Inflammatory macrophage (primary cell): ENCODE measurements around the gene APH1B.

Experiments
- DNase-seq, 2 donors: peaks; one replicate each; pipeline ENCODE4 v3.0.0-alpha.2; 2020 to 2022
- total RNA-seq, 18 experiments: gene quantifications; one replicate each; lab custom pipeline; 2026; ENCODE audit warnings: mixed read lengths in 6 of 18, inconsistent platforms in 2 of 18; lab: John Stamatoyannopoulos, UW

APH1B gene
- total RNA-seq, result 6.3 to 40.3 (median 27.2) reads per million in 18 experiments

- peak; percentile 50 to 64 for DNase-seq
Observed at GRCh38 chr15:63277038-63277892, at the start of gene APH1B. Gene APH1B, plus strand, starts transcription at chr15:63277605. Its CDS starts 19 bp downstream, at chr15:63277624.

GRCh38 chr15:63227689-63228088, 49.7 kb upstream of the APH1B start:
- no peak for DNase-seq

DNA sequence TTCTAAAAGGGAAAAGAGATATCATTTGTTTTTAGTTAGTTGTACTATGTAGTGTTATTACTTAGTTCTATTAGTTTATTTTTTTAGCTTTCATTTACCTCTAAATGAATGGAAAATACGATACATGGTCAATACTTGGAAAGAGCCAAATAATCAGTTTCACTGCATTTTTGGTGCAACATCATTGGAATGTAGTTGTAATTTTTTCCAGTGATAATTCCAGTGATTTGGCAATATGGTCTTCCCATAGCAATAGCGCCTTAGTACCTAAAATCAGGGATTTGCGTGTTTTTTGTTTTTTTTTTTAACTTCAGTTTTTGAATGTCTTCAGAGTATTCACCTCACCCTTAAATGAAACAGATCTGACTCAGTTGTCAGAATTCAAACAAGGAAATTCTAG, 46.2 kb upstream of the APH1B start:
- no peak for DNase-seq

DNA sequence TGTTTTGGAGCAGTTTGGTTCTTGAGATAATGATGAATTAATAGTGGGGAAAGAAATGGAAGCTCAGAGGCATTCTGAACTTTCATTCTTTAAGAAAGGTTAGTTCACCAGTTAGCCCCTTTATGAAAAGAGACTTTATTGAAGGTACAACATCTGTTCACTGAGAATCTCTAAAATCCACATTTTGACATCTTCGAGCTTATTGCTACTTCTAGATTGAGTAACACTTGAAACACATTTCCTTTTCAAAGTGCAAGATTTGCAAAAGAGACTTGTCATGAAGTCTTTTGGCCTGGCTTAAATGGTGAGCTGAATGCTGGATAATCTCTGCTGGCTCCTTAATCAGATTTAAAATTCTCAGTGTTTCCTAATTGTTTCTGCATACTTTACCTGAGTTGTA, 45.7 kb upstream of the APH1B start:
- DNase-seq, result peak; percentile 54 to 65

DNA sequence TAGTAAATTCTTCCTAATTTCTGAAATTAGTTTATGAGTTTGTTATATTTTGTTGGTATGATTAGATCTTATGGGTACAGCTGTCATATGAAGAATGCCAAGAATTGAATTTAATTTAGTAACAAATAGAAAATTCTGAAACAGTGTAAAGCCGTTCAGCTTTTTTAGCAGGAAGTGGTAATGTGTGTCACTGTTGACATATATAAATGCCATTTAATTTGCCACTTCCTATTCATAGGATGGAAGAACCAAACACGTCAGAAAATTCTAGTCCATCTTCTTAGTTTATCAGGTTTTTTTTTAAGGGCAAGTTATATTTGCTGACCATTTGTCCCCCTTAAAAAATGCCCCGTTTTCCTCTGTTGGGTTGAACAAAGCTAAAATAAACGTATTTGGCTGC, 45.0 kb upstream of the APH1B start:
- DNase-seq, result peak; percentile 9 to 40

DNA sequence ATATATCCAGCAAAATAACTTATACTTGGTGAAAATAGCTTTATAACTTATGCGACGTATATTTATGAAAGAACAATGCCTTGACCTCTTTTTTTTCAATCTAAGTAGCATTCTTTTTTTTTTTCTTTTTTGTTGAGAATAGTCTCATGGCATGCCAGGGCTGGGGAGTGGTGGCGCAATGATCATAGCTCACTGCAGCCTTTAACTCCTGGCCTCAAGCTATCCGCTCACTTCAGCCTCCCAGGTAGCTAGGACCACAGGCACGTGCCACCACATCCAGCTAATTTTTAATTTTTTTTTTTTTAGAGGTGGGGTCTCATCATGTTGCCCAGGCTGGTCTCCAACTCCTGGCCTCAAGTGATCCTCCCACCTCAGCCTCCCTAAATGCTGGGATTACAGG, 44.5 kb upstream of the APH1B start:
- peak in 1 of 2 donors; percentile 31 for DNase-seq

DNA sequence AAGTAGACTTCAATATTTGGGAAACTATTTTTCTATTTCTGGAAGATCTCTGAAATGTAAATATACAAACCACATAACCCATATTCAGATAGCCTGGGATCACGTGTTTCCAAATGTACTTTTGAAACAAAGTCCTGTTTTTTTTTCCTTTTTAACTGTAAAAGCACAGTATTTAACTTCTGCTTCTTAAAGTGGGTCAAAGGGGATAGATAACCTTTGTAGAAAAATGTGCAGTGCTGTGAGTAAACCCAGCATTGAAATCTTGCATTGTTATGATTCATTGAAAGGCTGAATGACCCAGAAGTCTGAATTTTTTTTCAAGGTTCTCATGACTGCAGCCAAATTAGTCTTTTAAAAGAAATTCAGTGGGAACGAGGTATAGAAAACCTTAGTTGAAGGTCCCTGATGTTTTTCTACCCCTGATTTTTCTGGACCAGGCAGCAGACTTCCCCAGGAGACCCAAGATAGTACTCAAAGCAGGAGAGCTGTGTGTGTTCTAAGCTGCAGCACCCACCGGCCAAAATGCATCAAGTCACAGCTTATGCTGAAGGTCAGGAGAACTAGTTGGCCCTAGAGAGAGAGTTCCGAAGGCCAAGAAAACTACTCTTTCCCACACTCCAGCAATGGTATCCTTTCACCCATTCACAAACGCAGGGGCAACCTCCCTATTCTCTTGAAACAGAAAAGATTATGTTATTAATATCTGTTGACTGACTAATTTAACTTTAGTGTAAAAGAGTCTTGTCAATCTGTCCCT, 43.6 kb upstream of the APH1B start:
- peak; percentile 63 to 80 for DNase-seq

- DNase-seq, result peak; percentile 40 to 56
Observed at GRCh38 chr15:63234451-63234870, 42.9 kb upstream of the APH1B start.

GRCh38 chr15:63236272-63236671, 41.1 kb upstream of the APH1B start:
- no peak for DNase-seq

GRCh38 chr15:63237086-63237485, 40.3 kb upstream of the APH1B start:
- peak; percentile 62 to 76 for DNase-seq

GRCh38 chr15:63238171-63238570, 39.2 kb upstream of the APH1B start:
- no peak for DNase-seq

DNA sequence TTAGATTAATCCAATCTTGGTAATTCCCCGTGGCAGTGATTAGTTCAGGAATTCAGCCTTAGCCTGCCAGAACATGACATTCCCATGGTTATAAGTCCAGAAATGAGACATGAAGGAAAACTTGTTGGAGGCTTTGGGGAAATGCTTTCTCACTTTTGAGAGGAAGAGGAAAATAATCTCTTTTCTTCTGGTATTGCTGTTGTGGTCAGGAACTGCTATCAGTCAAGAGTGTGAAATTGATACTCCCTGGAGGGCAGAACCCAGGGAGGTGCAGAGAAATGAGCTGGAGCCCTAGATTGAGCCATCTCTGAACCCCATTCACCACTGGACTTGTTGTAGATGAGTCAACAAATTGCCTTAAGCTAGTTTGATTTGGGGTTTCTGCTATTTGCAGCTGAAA, 38.6 kb upstream of the APH1B start:
- peak in 1 of 2 donors; percentile 24 for DNase-seq

DNA sequence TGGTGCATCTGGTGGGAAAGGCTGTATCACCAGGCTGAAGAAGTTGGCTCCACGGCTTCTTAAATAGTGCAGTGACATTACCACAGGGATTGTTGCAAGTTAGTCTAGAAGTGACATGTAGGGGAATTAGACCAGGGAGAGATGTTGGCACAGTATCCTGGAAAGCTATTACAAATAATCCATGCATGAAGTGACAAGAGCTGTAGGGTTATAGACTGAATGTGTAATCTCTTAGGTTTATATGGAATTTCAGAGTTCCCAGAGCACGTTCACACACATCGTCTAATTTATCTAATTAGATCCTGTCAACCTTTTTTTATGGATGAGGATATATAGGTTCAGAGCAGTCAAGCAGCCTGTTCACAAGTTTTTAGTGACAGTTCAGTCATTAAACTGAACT, 37.3 kb upstream of the APH1B start:
- DNase-seq, result no peak

- DNase-seq, result no peak
Observed at GRCh38 chr15:63241316-63241715, 36.1 kb upstream of the APH1B start.

- no peak for DNase-seq
Observed at GRCh38 chr15:63243101-63243500, 34.3 kb upstream of the APH1B start.

GRCh38 chr15:63243776-63244175, 33.6 kb upstream of the APH1B start:
- DNase-seq, result peak; percentile 31 to 49

GRCh38 chr15:63244399-63244798, 33.0 kb upstream of the APH1B start:
- DNase-seq, result no peak

GRCh38 chr15:63244976-63245645, 32.3 kb upstream of the APH1B start:
- no peak for DNase-seq

DNA sequence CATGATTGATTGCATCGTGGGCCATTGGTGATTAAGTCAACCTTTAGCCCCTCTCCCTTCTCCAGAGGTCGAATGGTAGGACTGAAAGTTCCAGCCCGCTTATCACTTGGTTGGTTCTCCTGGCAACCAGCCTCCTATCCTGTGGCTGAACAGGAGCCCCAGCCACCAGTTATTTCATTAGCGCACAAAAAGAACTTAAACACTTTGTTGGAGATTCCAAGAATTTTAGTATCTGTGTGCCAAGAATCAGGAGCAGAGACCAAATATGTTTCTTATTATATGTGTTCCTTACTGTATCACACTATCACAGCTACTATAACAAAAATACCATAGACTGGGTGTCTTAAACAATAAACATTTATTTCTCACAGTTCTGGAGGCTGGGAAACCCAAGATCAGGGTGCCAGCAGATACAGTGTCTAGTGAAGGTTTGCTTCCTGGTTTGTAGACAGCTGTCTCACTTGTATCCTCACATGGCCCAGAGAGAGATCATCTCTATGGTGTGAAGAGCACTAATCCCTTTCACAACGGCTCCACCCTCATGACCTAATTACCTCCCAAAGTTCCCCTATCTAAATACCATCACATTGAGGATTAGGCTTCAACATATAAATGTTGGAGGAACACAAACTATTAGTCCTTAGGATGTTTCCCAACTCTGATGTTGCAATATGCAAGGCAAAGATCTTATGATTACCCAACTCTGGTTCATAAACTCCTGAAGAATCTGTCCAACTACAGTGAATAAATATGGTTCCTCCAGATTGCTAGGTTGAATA, 30.5 kb upstream of the APH1B start:
- DNase-seq, result peak; percentile 97 to 100

- no peak for DNase-seq
Observed at GRCh38 chr15:63250312-63250965, 27.0 kb upstream of the APH1B start.

DNA sequence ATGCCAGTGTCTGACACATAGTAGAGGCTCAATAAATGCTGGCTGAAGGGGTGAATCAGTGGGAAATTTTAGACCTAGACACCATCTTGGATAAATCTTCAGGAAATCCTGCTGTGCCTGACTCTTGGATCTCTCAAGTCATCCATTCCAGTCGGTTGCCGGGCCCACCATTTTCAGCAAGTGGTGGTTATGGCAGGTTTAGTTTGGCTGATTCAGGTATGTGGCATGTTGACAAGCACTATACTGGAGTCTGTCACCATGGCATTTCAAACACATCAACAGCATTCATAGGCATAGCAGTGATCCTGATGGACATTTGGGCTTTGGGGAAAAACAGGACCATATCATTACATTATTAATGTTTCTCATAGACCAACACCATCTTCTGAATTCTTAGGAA, 25.7 kb upstream of the APH1B start:
- no peak for DNase-seq

- no peak for DNase-seq
Observed at GRCh38 chr15:63252292-63252691, 25.1 kb upstream of the APH1B start.
